Activated CD8-positive, alpha-beta memory T cell treated with anti-CD3 and anti-CD28 coated beads, Interleukin-2, amount 50 U/mL, for 24 hours (primary cell): ENCODE measurements around the gene PSG3.
"Not testable (repeated sequence)": the region's sequence is repeated elsewhere in the genome, so short reads cannot be mapped to it uniquely, and the experiment has no call there.

ENCODE experiments used
- DNase-seq: peaks from one replicate; pipeline ENCODE4 v3.0.0-alpha.2; 2020; ENCODE audit errors: extremely low read depth

Gene PSG3

DNA sequence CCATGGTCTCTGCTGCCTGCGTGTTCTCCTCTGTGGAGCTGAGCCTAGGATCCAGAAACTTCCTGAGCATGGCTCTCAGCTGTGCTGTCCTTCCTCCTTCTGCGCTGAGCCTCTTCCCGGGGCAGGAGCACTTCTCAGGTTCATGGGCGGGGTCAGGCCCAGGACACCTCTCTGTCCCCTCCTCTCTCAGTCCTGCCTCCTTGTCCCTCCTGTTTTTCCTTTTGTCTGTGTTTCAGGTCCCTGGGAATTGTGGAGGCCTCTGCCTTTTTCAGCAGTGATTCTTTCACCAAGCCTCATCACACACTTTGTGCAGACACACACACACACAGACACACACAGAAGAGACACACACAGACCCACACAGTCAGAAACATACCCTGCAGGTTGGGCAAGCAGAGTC is at the start of gene PSG3:
PSG3 (minus strand) TSS at position 101 of the 400 bp plus-strand sequence; CDS start at position 4, 97 bp downstream.
- not testable (repeated sequence) for DNase-seq

DNA sequence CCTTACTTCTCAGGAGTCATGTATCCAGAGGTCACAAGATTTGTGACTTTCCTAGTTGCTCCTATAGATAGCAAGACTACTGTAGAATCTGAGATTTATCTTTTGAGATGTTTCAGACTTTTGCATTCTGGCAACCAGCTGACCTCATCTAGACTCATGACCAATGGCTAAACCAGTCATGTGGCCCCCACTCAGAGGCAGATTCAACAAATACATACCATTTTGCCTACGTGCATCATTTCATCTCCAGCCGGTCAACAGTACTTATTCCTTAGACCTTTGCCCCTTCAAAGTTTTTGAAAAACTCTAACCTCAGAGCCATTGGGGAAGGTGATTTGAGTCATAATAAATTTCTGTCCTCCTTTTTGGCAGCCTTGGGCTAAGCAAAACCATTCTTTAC is 48.5 kb upstream of the PSG3 start:
- not testable (repeated sequence) for DNase-seq

DNA sequence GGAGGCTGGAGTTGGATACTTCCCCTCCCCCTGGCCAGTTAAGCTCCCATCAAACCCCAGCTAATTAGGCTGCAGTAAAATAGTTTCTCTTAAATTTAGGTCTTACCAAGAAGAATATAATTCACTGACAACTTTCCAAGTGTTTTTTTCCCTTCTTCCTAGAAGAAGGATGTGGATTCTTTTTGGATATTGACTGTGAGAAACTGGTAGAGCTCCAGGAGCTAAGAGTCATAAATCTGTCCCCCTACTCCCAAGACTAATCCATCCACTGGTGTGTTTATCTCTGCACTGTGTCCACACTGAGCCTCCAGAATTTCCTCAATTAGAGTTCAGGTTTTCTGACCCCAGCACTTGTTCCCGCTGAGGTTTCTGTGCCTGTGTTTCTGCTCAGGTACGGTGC is 47.5 kb upstream of the PSG3 start:
- not testable (repeated sequence) for DNase-seq

DNA sequence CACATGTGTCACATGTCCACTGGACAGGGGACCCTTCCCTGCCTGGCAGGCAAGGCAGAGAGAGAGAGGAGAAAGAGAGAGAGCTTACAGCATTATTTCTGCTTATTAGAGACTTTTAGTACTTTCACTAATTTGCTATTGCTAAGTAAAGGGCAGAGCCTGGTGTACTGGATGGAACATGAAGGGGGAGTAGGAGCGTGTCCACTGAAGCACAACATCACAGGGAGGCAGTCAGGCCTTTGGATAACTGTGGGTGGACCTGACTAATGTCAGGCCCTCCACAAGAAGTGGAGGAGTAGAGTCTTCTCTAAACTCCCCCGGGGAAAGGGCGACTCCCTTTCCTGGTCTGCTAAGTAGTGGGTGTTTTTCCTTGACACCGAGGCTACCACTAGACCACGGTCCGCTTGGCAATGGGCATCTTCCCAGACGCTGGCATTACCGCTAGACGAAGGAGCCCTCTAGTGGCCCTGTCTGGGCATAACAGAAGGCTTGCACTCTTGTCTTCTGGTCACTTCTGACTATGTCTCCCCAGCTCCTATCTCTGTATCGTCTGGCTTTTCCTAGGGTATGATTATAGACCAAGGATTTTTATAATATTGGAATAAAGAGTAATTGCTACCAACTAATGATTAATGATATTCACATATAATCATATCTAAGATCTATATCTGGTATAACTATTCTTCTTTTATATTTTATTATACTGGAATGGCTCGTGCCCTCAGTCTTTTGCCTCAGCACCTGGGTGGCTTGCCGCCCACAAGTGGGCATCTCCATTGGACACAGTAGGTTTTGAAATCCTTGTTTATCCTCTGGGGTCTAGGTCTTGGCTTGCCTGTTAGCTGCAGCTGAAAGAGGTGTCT is 36.7 kb upstream of the PSG3 start:
- peak; percentile 0 for DNase-seq

DNA sequence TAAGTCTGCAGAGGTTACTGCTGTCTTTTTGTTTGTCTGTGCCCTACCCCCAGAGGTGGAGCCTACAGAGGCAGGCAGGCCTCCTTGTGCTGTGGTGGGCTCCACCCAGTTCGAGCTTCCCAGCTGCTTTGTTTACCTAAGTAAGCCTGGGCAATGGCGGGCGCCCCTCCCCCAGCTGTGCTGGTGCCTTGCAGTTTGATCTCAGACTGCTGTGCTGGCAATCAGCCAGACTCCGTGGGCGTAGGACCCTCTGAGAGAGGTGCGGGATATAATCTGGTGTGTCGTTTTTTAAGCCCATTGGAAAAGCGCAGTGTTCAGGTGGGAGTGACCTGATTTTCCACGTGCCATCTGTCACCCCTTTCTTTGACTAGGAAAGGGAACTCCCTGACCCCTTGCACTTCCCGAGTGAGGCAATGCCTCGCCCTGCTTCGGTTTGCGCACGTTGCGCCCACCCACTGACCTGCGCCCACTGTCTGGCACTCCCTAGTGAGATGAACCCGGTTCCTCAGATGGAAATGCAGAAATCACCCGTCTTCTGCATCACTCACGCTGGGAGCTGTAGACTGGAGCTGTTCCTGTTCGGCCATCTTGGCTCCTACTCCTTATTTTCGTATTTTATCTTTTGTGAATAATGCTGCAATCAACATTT is 34.4 kb upstream of the PSG3 start:
- DNase-seq = not testable (repeated sequence)

DNA sequence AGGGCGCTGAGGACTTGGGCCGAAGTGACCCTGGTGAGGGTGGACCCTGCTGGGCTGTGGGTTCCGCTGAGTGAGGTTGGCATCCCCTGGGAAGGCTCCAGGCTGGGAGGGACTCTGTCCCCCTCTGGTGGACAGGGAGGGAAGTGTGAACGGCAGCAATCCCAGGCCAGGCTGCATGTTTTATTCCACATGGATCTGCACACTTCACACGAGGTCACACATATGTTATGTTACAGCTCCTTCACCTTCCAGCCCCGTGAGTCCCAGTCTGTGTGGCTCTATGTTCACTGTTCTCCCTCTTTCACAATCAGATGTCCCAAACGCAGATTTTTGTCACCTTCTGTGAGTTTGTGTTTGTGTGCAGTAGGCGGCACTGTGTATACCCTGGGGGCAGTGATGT is 27.0 kb upstream of the PSG3 start:
- DNase-seq = not testable (repeated sequence)

DNA sequence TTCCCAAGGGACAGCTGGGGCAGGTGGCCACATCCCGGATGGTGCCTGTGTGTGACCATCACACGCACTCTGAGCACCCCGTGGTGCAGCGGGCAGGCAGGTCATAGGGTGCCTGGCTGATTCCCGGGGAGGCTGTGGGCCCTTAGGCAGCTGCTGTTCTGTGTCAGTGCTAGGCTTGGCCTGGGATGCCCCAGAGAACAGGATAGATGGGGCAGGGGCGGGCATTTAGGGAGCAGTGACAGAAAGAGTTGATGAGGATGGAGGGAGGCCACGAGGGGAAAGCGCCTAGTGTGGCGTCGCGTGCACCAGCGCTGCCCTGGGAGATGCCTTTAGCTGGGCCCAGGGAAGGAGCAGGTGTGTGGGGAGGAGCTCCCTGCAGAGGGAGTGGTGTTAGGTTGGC is 26.6 kb upstream of the PSG3 start:
- not testable (repeated sequence) for DNase-seq

DNA sequence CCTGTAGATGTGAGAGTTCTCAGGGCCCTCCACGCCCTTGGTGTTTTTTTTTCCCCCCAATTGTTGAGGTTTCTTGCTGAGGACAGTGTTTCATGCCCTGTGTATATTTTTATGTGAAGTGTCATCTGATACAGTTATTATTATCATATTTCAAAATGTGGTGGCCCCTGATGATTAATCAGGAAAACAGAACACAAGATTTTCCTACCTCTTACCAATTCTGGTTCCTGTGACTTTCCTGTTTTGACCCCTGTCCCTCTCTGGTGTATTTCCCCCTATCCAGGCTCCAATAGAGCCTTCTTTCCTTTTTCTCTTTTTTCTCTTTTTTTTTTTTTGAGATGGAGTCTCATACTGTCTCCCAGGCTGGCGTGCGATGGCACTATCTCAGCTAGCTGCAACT is 24.6 kb upstream of the PSG3 start:
- no peak for DNase-seq

DNA sequence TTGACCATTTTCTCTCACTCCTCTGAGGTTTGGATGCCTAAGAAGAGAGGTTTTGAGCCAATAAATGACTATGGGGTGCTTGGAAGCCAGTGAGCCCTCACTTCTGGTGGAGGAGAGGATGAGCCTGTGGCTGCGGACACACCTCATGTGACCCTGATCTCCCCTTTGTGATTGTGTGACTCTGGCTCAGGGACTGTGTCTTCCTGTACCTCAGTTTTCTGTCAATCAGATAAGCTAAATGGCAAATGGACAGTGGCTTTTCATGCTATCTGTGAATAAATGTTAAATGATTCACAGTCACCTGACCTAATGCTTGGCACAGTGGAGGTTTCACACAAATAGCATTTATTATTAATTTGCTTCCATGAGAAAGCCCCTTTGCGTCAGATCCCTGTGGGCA is 22.5 kb upstream of the PSG3 start:
- no peak for DNase-seq

DNA sequence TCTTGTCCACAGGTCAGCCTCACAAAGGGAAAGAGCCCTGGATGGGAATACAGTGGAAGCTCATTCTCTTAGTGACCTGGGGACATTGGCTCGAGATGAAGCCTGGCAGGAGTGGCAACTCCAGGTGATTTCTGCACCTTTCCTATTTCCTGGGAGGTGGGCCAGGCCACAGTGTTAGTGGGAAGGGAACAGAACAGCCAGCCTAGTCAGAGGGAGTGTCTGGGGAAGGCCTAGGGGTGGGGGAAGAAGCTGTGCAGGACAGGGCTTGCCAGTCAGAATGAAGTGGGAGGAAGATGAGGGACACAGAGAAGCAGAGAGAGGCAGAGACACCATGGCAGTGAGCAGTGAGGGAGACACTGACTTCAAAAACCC is 21.6 kb upstream of the PSG3 start:
- DNase-seq = not testable (repeated sequence)

DNA sequence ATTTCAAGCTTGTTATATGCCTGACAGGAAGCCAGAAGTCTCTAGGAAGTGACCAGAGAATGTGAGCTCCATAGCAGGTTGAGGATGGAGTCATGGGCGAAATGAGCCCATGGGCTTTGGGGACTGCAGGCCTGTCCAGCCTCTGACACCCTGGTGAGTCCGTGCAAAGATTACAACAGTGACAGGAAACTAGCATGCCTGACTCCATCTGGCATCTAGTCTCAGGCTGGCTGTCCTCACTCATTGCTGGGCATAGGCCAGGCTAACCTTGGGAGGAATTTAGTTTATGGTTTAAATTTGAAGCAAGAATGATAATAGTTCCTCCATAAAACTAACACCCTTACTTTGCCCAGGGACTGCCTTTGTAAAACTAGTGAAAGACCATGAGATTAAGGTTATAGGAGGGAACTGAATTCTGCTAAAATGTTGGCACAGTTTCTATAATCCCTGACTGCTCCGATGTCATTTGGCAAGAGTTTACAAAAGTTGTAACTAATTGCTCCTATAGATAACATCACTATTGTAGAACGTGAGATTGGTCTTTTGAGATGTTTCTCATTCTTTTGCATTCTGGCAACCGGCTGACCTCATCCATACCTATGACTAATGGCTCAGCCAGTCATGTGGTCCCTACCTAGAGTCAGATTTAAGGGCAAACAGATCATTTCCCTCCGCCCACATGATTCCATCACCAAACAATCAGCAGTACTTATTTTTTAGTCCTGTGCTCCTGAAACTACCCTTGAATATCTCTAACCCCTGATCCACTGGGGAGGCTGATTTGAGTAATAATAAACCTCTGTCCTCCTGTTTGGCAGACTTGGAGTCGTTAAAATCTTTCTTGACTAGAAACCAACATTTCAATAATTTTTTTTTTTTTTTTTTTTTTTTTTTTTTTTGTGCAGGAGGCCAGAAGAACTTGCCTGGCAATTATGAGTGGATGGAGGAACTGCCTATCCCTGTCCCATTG is 21.0 kb upstream of the PSG3 start:
- not testable (repeated sequence) for DNase-seq

DNA sequence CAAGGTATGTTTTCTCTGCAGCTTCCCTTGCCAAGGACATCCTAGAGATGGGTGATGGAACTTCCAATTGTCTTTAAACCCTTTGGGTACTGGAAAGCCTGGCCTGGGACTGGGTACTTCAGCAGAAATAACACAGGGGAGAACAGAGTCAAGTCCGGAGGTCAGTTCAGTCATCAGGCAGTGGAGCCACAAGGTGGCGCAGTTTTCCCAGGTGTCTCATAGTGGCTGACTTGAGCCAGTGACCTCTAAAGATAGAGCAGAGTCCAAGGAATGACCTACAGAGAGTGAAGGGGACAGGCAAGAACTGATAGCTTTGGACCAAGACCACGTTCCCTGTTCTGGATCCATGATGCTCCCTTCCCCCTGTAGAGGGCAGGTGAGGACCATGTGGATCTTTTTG is 18.4 kb upstream of the PSG3 start:
- DNase-seq = not testable (repeated sequence)

DNA sequence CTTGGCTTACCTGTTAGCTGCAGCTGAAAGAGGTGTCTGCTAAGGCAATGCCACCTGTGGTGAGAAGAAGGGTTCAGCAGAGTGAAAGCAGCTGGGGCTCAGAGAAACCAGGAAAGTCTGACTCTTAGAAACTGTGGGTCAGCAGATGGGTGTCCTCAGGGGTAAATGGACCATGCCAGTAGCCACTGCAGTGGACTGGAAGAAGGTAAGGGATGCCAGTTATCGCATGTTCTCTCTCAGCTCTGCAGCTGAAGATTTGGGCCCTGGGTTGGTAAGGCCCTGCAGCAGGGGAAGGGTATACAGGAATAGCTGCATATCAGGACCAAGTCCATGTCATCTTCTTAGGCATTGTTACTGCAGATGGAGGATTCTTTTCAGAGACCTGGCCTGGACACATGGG is 12.0 kb upstream of the PSG3 start:
- not testable (repeated sequence) for DNase-seq

DNA sequence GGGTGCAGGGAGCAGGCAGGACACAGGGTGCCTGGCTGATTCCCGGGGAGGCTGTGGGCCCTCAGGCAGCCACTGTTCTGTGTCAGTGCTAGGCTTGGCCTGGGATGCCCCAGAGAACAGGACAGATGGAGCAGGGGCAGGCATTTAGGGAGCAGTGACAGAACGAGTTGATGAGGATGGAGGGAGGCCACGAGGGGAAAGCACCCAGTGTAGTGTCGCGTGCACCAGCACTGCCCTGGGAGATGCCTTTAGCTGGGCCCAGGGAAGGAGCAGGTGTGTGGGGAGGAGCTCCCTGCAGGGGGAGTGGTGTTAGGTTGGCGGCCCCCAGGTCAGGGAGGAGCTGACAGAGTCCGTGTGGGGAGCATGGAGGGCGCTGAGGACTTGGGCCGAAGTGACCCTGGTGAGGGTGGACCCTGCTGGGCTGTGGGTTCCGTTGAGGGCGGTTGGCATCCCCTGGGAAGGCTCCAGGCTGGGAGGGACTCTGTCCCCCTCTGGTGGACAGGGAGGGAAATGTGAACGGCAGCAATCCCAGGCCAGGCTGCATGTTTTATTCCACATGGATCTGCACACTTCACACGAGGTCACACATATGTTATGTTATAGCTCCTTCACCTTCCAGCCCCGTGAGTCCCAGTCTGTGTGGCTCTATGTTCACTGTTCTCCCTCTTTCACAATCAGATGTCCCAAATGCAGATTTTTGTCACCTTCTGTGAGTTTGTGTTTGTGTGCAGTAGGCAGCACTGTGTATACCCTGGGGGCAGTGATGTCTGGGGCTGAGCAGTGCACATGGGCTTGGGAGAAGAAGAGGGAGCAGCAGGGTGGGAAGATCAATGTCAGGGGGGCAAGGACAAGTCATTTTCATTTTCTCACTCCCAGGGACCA is 1.7 kb upstream of the PSG3 start:
- not testable (repeated sequence) for DNase-seq

DNA sequence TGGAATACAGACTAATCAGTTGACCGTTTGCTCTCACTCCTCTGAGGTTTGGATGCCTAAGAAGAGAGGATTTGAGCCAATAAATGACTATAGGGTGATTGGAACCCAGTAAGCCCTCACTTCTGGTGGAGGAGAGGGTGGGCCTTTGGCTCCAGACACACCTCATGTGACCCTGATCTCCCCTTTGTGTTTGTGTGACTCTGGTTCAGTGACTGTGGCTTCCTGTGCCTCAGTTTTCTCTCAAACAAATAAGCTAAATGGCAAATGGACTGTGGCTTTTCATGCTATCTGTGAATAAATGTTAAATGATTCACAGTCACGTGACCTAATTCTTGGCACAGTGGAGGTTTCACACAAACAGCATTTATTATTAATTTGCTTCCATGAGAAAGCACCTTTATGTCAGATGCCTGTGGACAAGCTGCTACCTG is 2.7 kb downstream of the PSG3 start:
- not testable (repeated sequence) for DNase-seq

DNA sequence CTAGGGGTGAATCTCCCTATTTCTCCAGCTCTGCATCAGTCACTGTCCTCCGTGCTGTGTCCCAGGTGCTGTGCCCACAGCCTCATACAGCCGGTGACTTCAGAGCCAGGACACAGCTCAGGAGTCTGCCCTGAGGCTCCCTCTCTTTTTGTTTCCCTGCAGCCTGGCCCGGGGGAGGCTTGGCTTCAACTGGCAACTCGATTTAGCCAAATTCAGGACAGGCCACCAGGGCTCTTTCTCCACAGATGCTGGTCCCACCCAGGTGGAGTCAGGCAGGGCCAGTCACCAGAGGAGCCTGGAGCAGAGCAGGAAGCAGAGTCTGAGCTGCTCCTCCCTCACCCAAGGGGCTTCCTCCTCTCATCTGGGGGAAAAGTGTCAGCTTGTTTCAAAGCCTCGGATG is 11.9 kb downstream of the PSG3 start:
- DNase-seq = not testable (repeated sequence)

DNA sequence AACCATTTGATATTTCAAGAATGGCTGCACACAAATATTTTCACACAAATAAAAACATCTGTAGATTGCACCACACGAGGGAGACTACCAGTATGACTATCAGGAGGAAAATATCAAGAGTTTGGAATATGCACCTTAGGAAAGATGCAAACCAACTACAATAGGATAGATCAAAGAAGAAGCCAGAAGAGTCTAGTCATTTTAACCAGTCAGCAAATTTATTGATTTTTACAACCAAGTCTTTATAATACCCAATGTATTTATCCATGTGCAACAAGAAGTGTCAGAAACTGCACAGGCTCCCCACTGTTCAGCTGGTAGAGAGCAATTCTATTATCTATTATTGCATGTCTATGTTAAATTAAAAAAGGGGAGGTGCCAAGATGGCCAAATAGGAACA is 26.3 kb downstream of the PSG3 start:
- DNase-seq = not testable (repeated sequence)

DNA sequence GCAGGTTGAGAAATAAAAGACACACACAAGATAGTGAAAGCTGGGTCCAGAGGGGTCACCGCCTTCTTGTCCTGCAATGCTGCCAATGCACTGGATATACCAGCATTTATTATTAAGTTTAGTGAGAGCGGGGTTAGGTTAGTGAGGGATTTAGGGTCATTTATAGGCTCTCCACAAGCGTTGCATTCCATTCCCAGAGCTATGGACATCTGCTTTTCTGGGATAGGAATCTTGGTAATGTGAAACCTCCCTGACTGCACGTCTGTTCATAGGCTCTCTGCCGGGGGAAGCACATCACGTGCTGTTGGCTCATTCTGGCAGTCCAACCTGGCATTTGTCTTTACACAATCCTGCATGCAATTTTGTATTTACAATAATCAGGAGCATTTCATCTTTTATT is 27.5 kb downstream of the PSG3 start:
- not testable (repeated sequence) for DNase-seq

DNA sequence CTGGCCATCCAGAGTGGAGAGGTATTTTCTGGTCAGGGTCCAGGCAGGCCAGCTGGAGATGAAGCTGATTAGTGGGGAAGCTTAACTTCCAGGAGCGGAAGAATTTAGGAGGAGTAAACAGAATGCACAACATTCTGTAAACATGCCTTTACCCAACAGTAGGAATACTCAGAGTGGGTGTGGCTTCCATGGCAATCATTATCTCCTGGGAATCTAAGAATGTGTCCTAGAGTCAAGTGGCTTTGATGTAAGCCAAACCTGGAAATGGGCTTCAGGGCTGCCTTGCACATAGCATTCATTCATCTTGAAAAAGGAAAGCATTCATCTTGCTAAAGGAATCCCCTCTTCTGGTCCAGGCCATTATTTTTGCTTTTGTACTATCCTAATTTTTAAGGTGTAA is 29.3 kb downstream of the PSG3 start:
- DNase-seq = not testable (repeated sequence)

DNA sequence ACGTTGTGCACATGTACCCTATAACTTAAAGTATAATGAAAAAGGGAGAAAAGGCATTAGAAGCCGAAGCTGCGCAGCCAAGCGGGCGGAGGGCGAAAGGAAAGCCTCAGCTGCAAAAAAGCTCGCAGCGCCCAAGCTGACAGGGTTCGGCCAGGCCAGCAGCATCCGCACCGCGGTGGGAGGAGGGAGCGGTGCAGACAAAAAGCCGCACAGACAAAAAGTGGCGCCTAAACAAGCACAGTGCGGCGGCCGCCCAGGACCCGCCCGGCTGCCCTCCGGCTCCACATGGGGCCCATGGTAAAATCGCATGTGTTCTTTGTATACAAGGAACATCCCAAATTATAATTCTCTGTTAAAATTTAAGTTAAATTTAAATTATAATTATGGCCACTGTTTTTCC is 42.4 kb downstream of the PSG3 start:
- DNase-seq = no peak
